GM23338 (cell line): ENCODE results near the gene AP2M1. TPM values are rescaled to one million over a fixed set of nuclear protein-coding genes. Genes with fewer than 3 reads are reported as not detected.

Experiments
- EZH2phosphoT487 ChIP-seq: fragments of 200-600 bp; sonication (generic); IDR thresholded peaks from one replicate; pipeline ENCODE4 v1.8.1; 2018; ENCODE audit warnings: antibody characterized with exemption; ENCODE audit not compliant: unreplicated experiment
- POLR2AphosphoS5 ChIP-seq: IDR thresholded peaks from 2 replicates; pipeline ENCODE4 v1.6.1; 2016; ENCODE audit warnings: antibody characterized with exemption, low read depth
- REST ChIP-seq: IDR thresholded peaks from one replicate; pipeline ENCODE4 v1.6.1; 2018; ENCODE audit warnings: antibody characterized with exemption; ENCODE audit not compliant: unreplicated experiment
- STAT1 ChIP-seq: IDR thresholded peaks from one replicate; pipeline ENCODE4 v1.6.1; 2016; ENCODE audit warnings: antibody characterized with exemption; ENCODE audit not compliant: unreplicated experiment
- ZNF331 ChIP-seq: fragments of 250-450 bp; sonication (Bioruptor Pico); IDR thresholded peaks from 2 replicates; pipeline ENCODE4 v1.5.0; 2020; ENCODE audit warnings: low read depth, mild to moderate bottlenecking, moderate library complexity
- ZNF462 ChIP-seq: fragments of 250-450 bp; sonication (Bioruptor Pico); IDR thresholded peaks from 2 replicates; pipeline ENCODE4 v1.5.0; 2020; ENCODE audit warnings: mild to moderate bottlenecking, moderate library complexity
- polyA plus RNA-seq: library from polyadenylated mRNA; unstranded; fragments of >200 nt; fragmentation: Nextera tagmentation; extraction: Ambion mirVana; gene quantifications from 2 replicates; pipeline ENCODE4 v1.2.1, GENCODE V29; 2016
- total RNA-seq: library from RNA; depleted of rRNA; stranded (reverse); fragments of >200 nt; shearing (Covaris generic); gene quantifications from 2 replicates; pipeline ENCODE4 v1.2.3, GENCODE V29; 2014

Gene AP2M1
- total and polyA plus RNA-seq, 2 experiments from 2014 or later: 215 to 305 TPM

- TF ChIP-seq ZNF462 (CRISPR knock-in tag) (no peak), ZNF331 (CRISPR knock-in tag) (no peak), EZH2phosphoT487 (no peak), REST (no peak), POLR2AphosphoS5 (no peak), STAT1 (no peak)
These were observed 1.8 kb upstream of the AP2M1 start (continued) for GRCh38 chr3:184172681-184173373.
